Measurements from ENCODE around the gene ANKHD1.
"Not testable (repeated sequence)": the region's sequence is repeated elsewhere in the genome, so short reads cannot be mapped to it uniquely, and the experiment has no call there.

ANKHD1 gene

GRCh38 chr5:140423609-140424008 is 22.0 kb downstream of the ANKHD1 start:
- FAIRE-seq (no peak), DNase-seq (ENCODE audit: low spot score) (no peak)

GRCh38 chr5:140424135-140424534 is 22.5 kb downstream of the ANKHD1 start:
- FAIRE-seq (no peak), DNase-seq (ENCODE audit: low spot score) (no peak)

GRCh38 chr5:140427726-140428125 is 26.1 kb downstream of the ANKHD1 start:
- FAIRE-seq; DNase-seq (ENCODE audit: low spot score): not testable (repeated sequence)

- FAIRE-seq (no peak), DNase-seq (ENCODE audit: low spot score) (no peak)
These were observed 28.1 kb downstream of the ANKHD1 start for GRCh38 chr5:140429724-140430123.

- no peak for DNase-seq (ENCODE audit: low spot score)
- FAIRE-seq, result no peak
These were observed 30.6 kb downstream of the ANKHD1 start for GRCh38 chr5:140432212-140432611.

GRCh38 chr5:140432916-140433315 is 31.3 kb downstream of the ANKHD1 start:
- no peak for FAIRE-seq
- no peak for DNase-seq (ENCODE audit: low spot score)

- not testable (repeated sequence) for DNase-seq (ENCODE audit: low spot score); FAIRE-seq
These were observed 55.7 kb downstream of the ANKHD1 start for GRCh38 chr5:140457368-140457767.

- FAIRE-seq (no peak), DNase-seq (ENCODE audit: low spot score) (no peak)
These were observed 65.5 kb downstream of the ANKHD1 start for GRCh38 chr5:140466981-140467742.

GRCh38 chr5:140468188-140468587 is 66.6 kb downstream of the ANKHD1 start:
- DNase-seq (ENCODE audit: low spot score) (no peak), FAIRE-seq (no peak)

- no peak for FAIRE-seq
- no peak for DNase-seq (ENCODE audit: low spot score)
These were observed 67.6 kb downstream of the ANKHD1 start for GRCh38 chr5:140469259-140469658.

GRCh38 chr5:140480310-140481014 is 78.8 kb downstream of the ANKHD1 start:
- FAIRE-seq (no peak), DNase-seq (ENCODE audit: low spot score) (no peak)

- DNase-seq (ENCODE audit: low spot score) (no peak), FAIRE-seq (no peak)
These were observed 80.1 kb downstream of the ANKHD1 start for GRCh38 chr5:140481758-140482157.

- DNase-seq (ENCODE audit: low spot score) (no peak), FAIRE-seq (no peak)
These were observed 81.4 kb downstream of the ANKHD1 start for GRCh38 chr5:140483055-140483454.

GRCh38 chr5:140488141-140488540 is 86.5 kb downstream of the ANKHD1 start:
- not testable (repeated sequence) for FAIRE-seq; DNase-seq (ENCODE audit: low spot score)

GRCh38 chr5:140488914-140489313 is 87.3 kb downstream of the ANKHD1 start:
- DNase-seq (ENCODE audit: low spot score) (no peak), FAIRE-seq (no peak)

- DNase-seq (ENCODE audit: low spot score) (no peak), FAIRE-seq (no peak)
These were observed 96.3 kb downstream of the ANKHD1 start for GRCh38 chr5:140497897-140498296.

GRCh38 chr5:140498591-140498990 is 97.0 kb downstream of the ANKHD1 start:
- DNase-seq (ENCODE audit: low spot score), result no peak
- no peak for FAIRE-seq

- FAIRE-seq, result no peak
- no peak for DNase-seq (ENCODE audit: low spot score)
These were observed 101.2 kb downstream of the ANKHD1 start for GRCh38 chr5:140502834-140503233.

- FAIRE-seq, result no peak
- DNase-seq (ENCODE audit: low spot score), result no peak
These were observed 108.3 kb downstream of the ANKHD1 start for GRCh38 chr5:140509898-140510297.

- no peak for DNase-seq (ENCODE audit: low spot score)
- no peak for FAIRE-seq
These were observed 111.5 kb downstream of the ANKHD1 start for GRCh38 chr5:140513124-140513523.

- FAIRE-seq, result no peak
- DNase-seq (ENCODE audit: low spot score), result no peak
These were observed 122.4 kb downstream of the ANKHD1 start for GRCh38 chr5:140524003-140524402.

- DNase-seq (ENCODE audit: low spot score), result no peak
- FAIRE-seq, result no peak
These were observed 138.6 kb downstream of the ANKHD1 start for GRCh38 chr5:140540227-140540626.

- no peak for DNase-seq (ENCODE audit: low spot score)
- FAIRE-seq, result no peak
These were observed 141.3 kb downstream of the ANKHD1 start for GRCh38 chr5:140542972-140543371.
